GM19328 (cell line): Measurements from ENCODE around the gene VEGFD.
"Not testable (repeated sequence)": the region's sequence is repeated elsewhere in the genome, so short reads cannot be mapped to it uniquely, and the experiment has no call there.

ENCODE experiments used
- ATAC-seq: cut with Tn5 transposase; IDR thresholded peaks from one replicate; pipeline ENCODE4 v1.9.1; 2021; ENCODE audit warnings: mild to moderate bottlenecking, moderate library complexity; ENCODE audit not compliant: unreplicated experiment

The VEGFD gene

DNA sequence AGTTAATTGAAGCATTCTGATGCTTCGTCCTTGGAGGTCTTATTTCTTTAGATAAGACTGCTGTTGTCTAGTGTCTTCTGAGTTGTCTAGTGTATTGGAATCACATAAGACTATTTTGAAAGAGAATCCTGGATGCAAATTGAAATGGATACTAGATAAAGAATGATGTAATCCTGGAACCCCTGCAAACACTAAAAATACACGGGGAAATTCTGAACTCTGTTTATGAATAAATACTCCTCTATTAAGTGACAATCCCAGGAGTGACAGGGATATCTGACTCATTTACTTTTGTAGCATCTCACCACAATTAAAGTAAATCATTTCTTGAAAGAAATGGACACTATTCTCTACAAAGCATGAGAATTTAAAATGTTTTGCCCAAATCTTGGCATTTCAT, 69.7 kb downstream of the VEGFD start:
- no peak for ATAC-seq

DNA sequence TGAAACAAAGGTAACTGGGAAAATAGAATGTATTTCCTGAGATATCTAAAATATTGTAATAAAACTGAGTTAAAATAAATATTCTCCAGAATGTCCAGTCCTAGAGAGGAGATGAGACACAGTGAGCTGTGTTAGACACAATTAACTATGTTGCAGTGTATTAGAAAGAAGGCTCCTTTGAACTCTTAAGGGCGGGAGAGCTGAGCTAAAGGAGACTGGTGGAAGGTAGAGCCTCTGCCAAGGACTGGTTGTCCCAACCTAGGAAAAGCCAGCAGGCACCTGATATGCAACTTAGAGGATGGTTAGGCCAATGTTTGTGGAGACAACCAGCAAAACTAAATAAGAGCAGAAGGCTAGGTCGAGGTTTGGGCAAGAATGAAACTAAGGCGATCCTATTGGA, 73.1 kb downstream of the VEGFD start:
- ATAC-seq, result no peak

DNA sequence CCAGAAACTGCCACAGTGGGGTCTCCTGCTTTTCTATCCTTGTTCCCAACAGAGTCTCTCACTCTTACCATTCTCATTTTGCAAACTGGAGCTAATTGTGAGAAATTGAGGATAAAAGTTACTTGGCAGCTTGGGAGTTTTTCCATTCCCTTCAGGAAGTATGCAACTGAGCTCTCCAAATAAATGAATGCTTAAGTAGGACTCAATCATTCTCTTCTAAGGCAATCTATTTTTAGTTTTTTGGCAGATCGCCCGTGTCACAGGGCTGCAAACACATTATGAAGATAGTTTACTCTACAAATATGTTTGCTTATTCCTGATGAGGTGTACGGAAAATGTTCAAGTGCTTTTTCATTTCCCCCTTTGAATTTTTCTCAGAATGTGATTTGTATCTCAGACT, 74.1 kb downstream of the VEGFD start:
- no peak for ATAC-seq

DNA sequence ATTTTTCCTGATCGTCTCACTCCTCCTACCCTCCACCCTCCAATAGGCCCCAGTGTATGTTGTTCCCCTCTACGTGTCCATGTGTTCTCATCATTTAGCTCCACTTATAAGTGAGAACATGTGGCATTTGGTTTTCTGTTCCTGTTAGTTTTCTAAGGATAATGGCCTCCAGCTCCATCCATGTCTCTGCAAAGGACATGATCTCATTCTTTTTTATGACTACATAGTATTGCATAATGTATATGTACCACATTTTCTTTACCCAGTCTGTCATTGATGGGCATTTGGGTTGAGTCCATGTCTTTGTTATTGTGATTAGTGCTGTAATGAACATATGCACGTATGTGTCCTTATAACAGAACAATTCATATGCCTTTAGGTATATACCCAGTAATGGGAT, 78.3 kb downstream of the VEGFD start:
- not testable (repeated sequence) for ATAC-seq

DNA sequence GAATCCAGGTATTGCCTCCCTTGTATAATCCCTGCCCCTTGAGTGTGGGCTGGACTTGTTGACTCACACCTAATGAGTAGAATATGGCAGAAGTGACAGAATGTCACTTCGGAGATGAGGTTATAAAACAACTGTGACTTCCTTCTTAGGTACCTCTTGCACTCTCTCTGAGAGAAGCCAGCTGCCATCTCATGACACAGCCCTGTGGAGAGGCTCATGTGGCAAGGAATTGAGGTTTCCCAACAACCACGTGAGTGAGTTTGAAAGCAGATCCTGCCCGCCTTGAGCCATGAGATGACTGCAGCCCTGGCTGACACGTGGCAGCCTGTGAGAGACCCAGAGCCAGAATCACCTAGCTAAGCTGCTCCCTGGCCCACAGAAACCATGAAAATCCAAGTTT, 82.3 kb downstream of the VEGFD start:
- ATAC-seq, result no peak

DNA sequence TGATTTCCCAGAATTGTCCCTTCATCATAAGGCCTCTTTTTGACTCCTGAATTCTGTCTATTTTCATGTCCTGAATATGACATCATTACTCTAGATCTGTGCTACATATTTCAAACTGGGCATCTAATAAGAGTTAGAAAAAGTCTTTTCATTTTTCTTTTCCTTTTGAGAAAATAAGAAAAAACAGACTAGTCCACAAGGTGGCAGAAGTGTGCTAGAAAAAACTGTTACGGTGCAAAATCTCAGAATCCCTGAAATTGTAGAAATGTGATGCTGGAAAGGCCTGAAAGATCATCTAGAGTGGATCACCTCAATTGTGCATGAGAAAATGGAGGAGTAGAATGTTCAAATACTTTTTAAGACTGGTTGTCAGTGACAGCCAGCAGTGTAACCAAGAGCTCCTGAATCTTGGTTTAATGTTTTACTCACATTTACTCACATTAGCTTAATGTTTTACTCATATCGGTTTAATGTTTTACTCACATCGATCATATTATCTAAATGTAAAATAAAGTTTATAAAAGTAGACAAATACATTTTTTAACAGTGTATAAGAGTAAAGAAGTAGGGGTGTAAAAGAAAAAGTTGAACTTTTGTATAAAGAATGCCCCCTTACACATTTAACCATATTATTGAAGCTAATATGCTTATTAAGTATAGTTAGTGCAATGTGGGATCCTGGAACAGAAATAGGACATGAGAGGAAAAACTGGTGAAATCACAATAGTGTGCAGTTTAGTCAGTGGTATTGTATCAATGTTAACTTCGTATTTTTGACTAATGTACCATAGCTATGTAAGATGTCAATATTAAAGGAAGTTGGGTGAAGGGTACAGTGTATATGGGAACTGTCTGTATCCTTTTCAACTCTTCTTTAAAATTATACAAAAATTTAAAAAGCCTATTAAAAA, 84.0 kb downstream of the VEGFD start:
- ATAC-seq, result no peak

DNA sequence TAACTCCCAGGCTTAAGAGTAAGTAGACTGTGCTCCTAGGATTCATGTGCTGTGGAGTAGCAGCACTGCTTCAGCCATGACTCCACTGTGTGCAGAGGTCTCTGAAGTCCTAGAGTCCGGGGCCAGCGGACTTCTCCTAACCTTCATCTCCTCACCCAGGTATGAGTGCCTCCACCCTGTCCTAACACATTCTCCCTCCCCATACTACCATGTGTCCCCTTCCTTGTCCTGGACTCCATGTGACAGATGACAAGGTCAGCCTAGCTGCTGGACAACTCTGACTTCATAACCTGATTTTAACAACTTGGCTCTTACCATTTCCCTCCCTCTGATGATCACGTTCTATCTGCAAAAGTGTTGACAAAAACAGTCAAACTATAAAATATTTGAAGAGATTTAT, 85.4 kb downstream of the VEGFD start:
- ATAC-seq, result no peak

DNA sequence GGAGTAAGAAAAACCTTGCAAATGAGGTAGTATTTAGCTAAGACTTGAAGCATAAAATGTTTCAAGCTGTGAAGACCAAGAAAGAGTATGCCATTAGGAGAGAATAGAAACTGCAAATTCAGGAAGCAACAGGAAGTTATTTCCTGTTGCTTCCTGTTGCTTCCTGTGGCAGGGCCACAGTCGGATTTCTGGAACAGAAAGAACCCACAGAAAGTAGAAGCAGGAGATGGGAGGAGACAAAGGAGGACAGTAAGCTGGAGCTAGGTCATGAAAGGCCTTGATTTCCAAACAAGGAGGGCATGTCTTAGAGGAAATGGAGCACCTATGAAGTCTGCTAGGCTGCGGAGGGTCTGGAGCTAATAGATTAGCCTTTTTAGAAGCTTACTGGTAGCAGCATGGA, 86.0 kb downstream of the VEGFD start:
- no peak for ATAC-seq
